HG02840 (cell line): ENCODE results near the gene SCAMP5.

Experiments
- ATAC-seq: cut with Tn5 transposase; IDR thresholded peaks from one replicate; pipeline ENCODE4 v1.9.1; 2021; ENCODE audit warnings: mild to moderate bottlenecking, moderate library complexity, moderate number of reproducible peaks; ENCODE audit not compliant: unreplicated experiment, low FRiP score

SCAMP5 gene

GRCh38 chr15:74967670-74968069 lies 27.7 kb upstream of the SCAMP5 start:
- no peak for ATAC-seq

- ATAC-seq = no peak
Observed at GRCh38 chr15:74976159-74976558, 19.2 kb upstream of the SCAMP5 start.

GRCh38 chr15:74977599-74977998 lies 17.8 kb upstream of the SCAMP5 start:
- ATAC-seq = no peak

- ATAC-seq = no peak
Observed at GRCh38 chr15:74978077-74978476, 17.3 kb upstream of the SCAMP5 start.

- ATAC-seq = no peak
Observed at GRCh38 chr15:74978503-74978902, 16.9 kb upstream of the SCAMP5 start.

- no peak for ATAC-seq
Observed at GRCh38 chr15:74982183-74982582, 13.2 kb upstream of the SCAMP5 start.

GRCh38 chr15:74983725-74984231 lies 11.6 kb upstream of the SCAMP5 start:
- ATAC-seq = no peak

- ATAC-seq = no peak
Observed at GRCh38 chr15:74988007-74988800, 7.2 kb upstream of the SCAMP5 start.

GRCh38 chr15:74989527-74989926 lies 5.8 kb upstream of the SCAMP5 start:
- ATAC-seq = no peak

GRCh38 chr15:74992619-74993018 lies 2.7 kb upstream of the SCAMP5 start:
- no peak for ATAC-seq

- ATAC-seq = no peak
Observed at GRCh38 chr15:74994236-74994635, 1.1 kb upstream of the SCAMP5 start.

- no peak for ATAC-seq
Observed at GRCh38 chr15:74994685-74995084, 678 bp upstream of the SCAMP5 start.

GRCh38 chr15:74995779-74996765 lies 709 bp downstream of the SCAMP5 start:
- ATAC-seq = no peak

GRCh38 chr15:74997141-74997540 lies 1.8 kb downstream of the SCAMP5 start:
- ATAC-seq = no peak

GRCh38 chr15:74997543-74997942 lies 2.2 kb downstream of the SCAMP5 start:
- ATAC-seq = no peak

- no peak for ATAC-seq
Observed at GRCh38 chr15:75001310-75001709, 5.9 kb downstream of the SCAMP5 start.

GRCh38 chr15:75002398-75002797 lies 7.0 kb downstream of the SCAMP5 start:
- no peak for ATAC-seq

- ATAC-seq = no peak
Observed at GRCh38 chr15:75007216-75007615, 11.9 kb downstream of the SCAMP5 start.

GRCh38 chr15:75008221-75008625 lies 12.9 kb downstream of the SCAMP5 start:
- no peak for ATAC-seq

- ATAC-seq = peak; percentile 70
Observed at GRCh38 chr15:75008629-75009326, 13.4 kb downstream of the SCAMP5 start.

GRCh38 chr15:75016431-75016830 lies 21.1 kb downstream of the SCAMP5 start:
- ATAC-seq = no peak
